ENCODE data around the gene ATP1A1.

The ATP1A1 gene

GRCh38 chr1:116347696-116348095 is 25.3 kb upstream of the ATP1A1 start:
- Histone ChIP-seq H3K4me2 (ENCODE audit: insufficient read depth, low read length, poor library complexity, severe bottlenecking) (no peak overlapping the region), H3K4me3 (ENCODE audit: low read length in 2 of 2) (no peak overlapping the region), H2AFZ (ENCODE audit: low read length) (no peak overlapping the region), H2BK5ac (ENCODE audit: low read length) (no peak overlapping the region), H3K36me3 (replicated peaks in 1 of 2; ENCODE audit: control insufficient read depth in 2 of 2, insufficient read depth in 2 of 2, low read length in 2 of 2) (no peaks in the 10 kb centered on the region), H2BK15ac (ENCODE audit: low read length) (no peak overlapping the region), H3K9me3 (replicated peaks in 1 of 2; ENCODE audit: control insufficient read depth in 2 of 2, insufficient read depth in 1 of 2, low read depth in 1 of 2, low read length in 2 of 2) (peaks cover 0 to 2% of the 10 kb centered on the region in 2 donors), H3K4me1 (ENCODE audit: control insufficient read depth in 2 of 2, insufficient read depth in 1 of 2, low read depth in 1 of 2, low read length in 2 of 2) (peaks cover 0 to 10% of the 10 kb centered on the region in 2 donors), H2BK12ac (ENCODE audit: low read length) (no peak overlapping the region), H3K14ac (ENCODE audit: low read length) (no peak overlapping the region), H3K27me3 (ENCODE audit: control insufficient read depth in 3 of 3, insufficient read depth in 3 of 3, low read depth in 1 of 3, low read length in 3 of 3) (peaks cover 0 to 3% (median 0%) of the 10 kb centered on the region in 3 experiments), H4K91ac (ENCODE audit: low read depth, low read length, poor library complexity) (no peak overlapping the region), H3K27ac (replicated peaks; ENCODE audit: low read length) (no peak overlapping the region), H3K23ac (ENCODE audit: low read depth, low read length, poor library complexity) (no peak overlapping the region), H4K8ac (ENCODE audit: low read depth, low read length) (no peak overlapping the region), H2AK5ac (ENCODE audit: low read depth, low read length) (no peak overlapping the region), H3K18ac (ENCODE audit: low read length) (no peak overlapping the region), H3K9ac (ENCODE audit: low read depth, low read length, poor library complexity) (no peak overlapping the region), H3K4ac (ENCODE audit: low read length) (no peak overlapping the region), H2BK120ac (ENCODE audit: low read depth, low read length) (no peak overlapping the region), H3K79me1 (ENCODE audit: low read depth, low read length) (no peaks in the 10 kb centered on the region)
- WGBS, 2 donors (ENCODE audit: extremely low coverage in 2 of 2, insufficient read length in 2 of 2, insufficient replicate concordance in 1 of 2): no CpG with 5 or more reads among the region's 2 CpGs
- DNase-seq (ENCODE audit: low spot score): no peak

- Histone ChIP-seq H3K23ac (ENCODE audit: low read depth, low read length, poor library complexity) (no peak overlapping the region), H3K36me3 (replicated peaks in 1 of 2; ENCODE audit: control insufficient read depth in 2 of 2, insufficient read depth in 2 of 2, low read length in 2 of 2) (no peaks in the 10 kb centered on the region), H2AFZ (ENCODE audit: low read length) (no peak overlapping the region), H2BK120ac (ENCODE audit: low read depth, low read length) (no peak overlapping the region), H2BK5ac (ENCODE audit: low read length) (no peak overlapping the region), H3K4ac (ENCODE audit: low read length) (no peak overlapping the region), H3K27me3 (ENCODE audit: control insufficient read depth in 3 of 3, insufficient read depth in 3 of 3, low read depth in 1 of 3, low read length in 3 of 3) (no peaks in the 10 kb centered on the region), H2BK12ac (ENCODE audit: low read length) (no peak overlapping the region), H3K27ac (replicated peaks; ENCODE audit: low read length) (no peak overlapping the region), H3K4me1 (ENCODE audit: control insufficient read depth in 2 of 2, insufficient read depth in 1 of 2, low read depth in 1 of 2, low read length in 2 of 2) (peaks cover 0 to 10% of the 10 kb centered on the region in 2 donors), H4K8ac (ENCODE audit: low read depth, low read length) (no peak overlapping the region), H2AK5ac (ENCODE audit: low read depth, low read length) (no peak overlapping the region), H3K79me1 (ENCODE audit: low read depth, low read length) (no peaks in the 10 kb centered on the region), H3K9ac (ENCODE audit: low read depth, low read length, poor library complexity) (no peak overlapping the region), H3K14ac (ENCODE audit: low read length) (no peak overlapping the region), H3K4me3 (ENCODE audit: low read length in 2 of 2) (no peak overlapping the region), H3K9me3 (replicated peaks in 1 of 2; ENCODE audit: control insufficient read depth in 2 of 2, insufficient read depth in 1 of 2, low read depth in 1 of 2, low read length in 2 of 2) (peaks cover 0 to 2% of the 10 kb centered on the region in 2 donors), H3K18ac (ENCODE audit: low read length) (no peak overlapping the region), H3K4me2 (ENCODE audit: insufficient read depth, low read length, poor library complexity, severe bottlenecking) (no peak overlapping the region), H4K91ac (ENCODE audit: low read depth, low read length, poor library complexity) (no peak overlapping the region), H2BK15ac (ENCODE audit: low read length) (no peak overlapping the region)
- no CpG with 5 or more reads among the region's 2 CpGs for WGBS, 2 donors (ENCODE audit: extremely low coverage in 2 of 2, insufficient read length in 2 of 2, insufficient replicate concordance in 1 of 2)
- DNase-seq (ENCODE audit: low spot score): no peak
These were observed 22.9 kb upstream of the ATP1A1 start for GRCh38 chr1:116350097-116350645.

- Histone ChIP-seq H3K4me2 (ENCODE audit: insufficient read depth, low read length, poor library complexity, severe bottlenecking) (no peak overlapping the region), H3K4me3 (ENCODE audit: low read length in 2 of 2) (no peak overlapping the region), H3K79me1 (ENCODE audit: low read depth, low read length) (no peaks in the 10 kb centered on the region), H3K18ac (ENCODE audit: low read length) (no peak overlapping the region), H2AK5ac (ENCODE audit: low read depth, low read length) (no peak overlapping the region), H2BK120ac (ENCODE audit: low read depth, low read length) (no peak overlapping the region), H2AFZ (ENCODE audit: low read length) (no peak overlapping the region), H4K91ac (ENCODE audit: low read depth, low read length, poor library complexity) (no peak overlapping the region), H3K27me3 (ENCODE audit: control insufficient read depth in 3 of 3, insufficient read depth in 3 of 3, low read depth in 1 of 3, low read length in 3 of 3) (no peaks in the 10 kb centered on the region), H3K14ac (ENCODE audit: low read length) (no peak overlapping the region), H3K9me3 (replicated peaks in 1 of 2; ENCODE audit: control insufficient read depth in 2 of 2, insufficient read depth in 1 of 2, low read depth in 1 of 2, low read length in 2 of 2) (peaks cover 0 to 2% of the 10 kb centered on the region in 2 donors), H2BK15ac (ENCODE audit: low read length) (no peak overlapping the region), H3K27ac (replicated peaks; ENCODE audit: low read length) (no peak overlapping the region), H2BK5ac (ENCODE audit: low read length) (no peak overlapping the region), H3K4me1 (ENCODE audit: control insufficient read depth in 2 of 2, insufficient read depth in 1 of 2, low read depth in 1 of 2, low read length in 2 of 2) (peaks cover 0 to 1% of the 10 kb centered on the region in 2 donors), H3K9ac (ENCODE audit: low read depth, low read length, poor library complexity) (no peak overlapping the region), H3K36me3 (replicated peaks in 1 of 2; ENCODE audit: control insufficient read depth in 2 of 2, insufficient read depth in 2 of 2, low read length in 2 of 2) (no peaks in the 10 kb centered on the region), H2BK12ac (ENCODE audit: low read length) (no peak overlapping the region), H4K8ac (ENCODE audit: low read depth, low read length) (no peak overlapping the region), H3K23ac (ENCODE audit: low read depth, low read length, poor library complexity) (no peak overlapping the region), H3K4ac (ENCODE audit: low read length) (no peak overlapping the region)
- WGBS, 2 donors (ENCODE audit: extremely low coverage in 2 of 2, insufficient read length in 2 of 2, insufficient replicate concordance in 1 of 2): no CpG with 5 or more reads among the region's 4 CpGs
- no peak for DNase-seq (ENCODE audit: low spot score)
These were observed 21.1 kb upstream of the ATP1A1 start for GRCh38 chr1:116351914-116352313.

- Histone ChIP-seq H3K79me1 (ENCODE audit: low read depth, low read length) (no peaks in the 10 kb centered on the region), H2BK15ac (ENCODE audit: low read length) (no peak overlapping the region), H3K18ac (ENCODE audit: low read length) (no peak overlapping the region), H3K4ac (ENCODE audit: low read length) (no peak overlapping the region), H2BK5ac (ENCODE audit: low read length) (no peak overlapping the region), H3K4me2 (ENCODE audit: insufficient read depth, low read length, poor library complexity, severe bottlenecking) (no peak overlapping the region), H3K4me1 (ENCODE audit: control insufficient read depth in 2 of 2, insufficient read depth in 1 of 2, low read depth in 1 of 2, low read length in 2 of 2) (no peaks in the 10 kb centered on the region), H3K27me3 (ENCODE audit: control insufficient read depth in 3 of 3, insufficient read depth in 3 of 3, low read depth in 1 of 3, low read length in 3 of 3) (peaks cover 0 to under 1% (median 0%) of the 10 kb centered on the region in 3 experiments), H2AK5ac (ENCODE audit: low read depth, low read length) (no peak overlapping the region), H4K8ac (ENCODE audit: low read depth, low read length) (no peak overlapping the region), H2BK12ac (ENCODE audit: low read length) (no peak overlapping the region), H3K14ac (ENCODE audit: low read length) (no peak overlapping the region), H4K91ac (ENCODE audit: low read depth, low read length, poor library complexity) (no peak overlapping the region), H2AFZ (ENCODE audit: low read length) (no peak overlapping the region), H3K9me3 (replicated peaks in 1 of 2; ENCODE audit: control insufficient read depth in 2 of 2, insufficient read depth in 1 of 2, low read depth in 1 of 2, low read length in 2 of 2) (peaks cover 0 to 2% of the 10 kb centered on the region in 2 donors), H3K23ac (ENCODE audit: low read depth, low read length, poor library complexity) (no peak overlapping the region), H3K4me3 (ENCODE audit: low read length in 2 of 2) (no peak overlapping the region), H3K9ac (ENCODE audit: low read depth, low read length, poor library complexity) (no peak overlapping the region), H3K36me3 (replicated peaks in 1 of 2; ENCODE audit: control insufficient read depth in 2 of 2, insufficient read depth in 2 of 2, low read length in 2 of 2) (no peaks in the 10 kb centered on the region), H3K27ac (replicated peaks; ENCODE audit: low read length) (no peak overlapping the region), H2BK120ac (ENCODE audit: low read depth, low read length) (no peak overlapping the region)
- DNase-seq (ENCODE audit: low spot score): no peak
- no CpG with 5 or more reads among the region's 3 CpGs for WGBS, 2 donors (ENCODE audit: extremely low coverage in 2 of 2, insufficient read length in 2 of 2, insufficient replicate concordance in 1 of 2)
These were observed 20.7 kb upstream of the ATP1A1 start for GRCh38 chr1:116352349-116352813.
